PFSK-1 (cell line): Measurements from ENCODE around the gene TIMM17B.

Source experiments
- POLR2AphosphoS5 ChIP-seq: IDR thresholded peaks from 2 replicates; pipeline ENCODE4 v1.6.1; 2012; ENCODE audit warnings: low read depth, mild to moderate bottlenecking, control low read depth, low read length, moderate library complexity
- SIN3A ChIP-seq: IDR thresholded peaks from 2 replicates; pipeline ENCODE4 v1.6.1; 2012; ENCODE audit warnings: mild to moderate bottlenecking, low read length, moderate library complexity, borderline replicate concordance; ENCODE audit not compliant: insufficient read depth

DNA sequence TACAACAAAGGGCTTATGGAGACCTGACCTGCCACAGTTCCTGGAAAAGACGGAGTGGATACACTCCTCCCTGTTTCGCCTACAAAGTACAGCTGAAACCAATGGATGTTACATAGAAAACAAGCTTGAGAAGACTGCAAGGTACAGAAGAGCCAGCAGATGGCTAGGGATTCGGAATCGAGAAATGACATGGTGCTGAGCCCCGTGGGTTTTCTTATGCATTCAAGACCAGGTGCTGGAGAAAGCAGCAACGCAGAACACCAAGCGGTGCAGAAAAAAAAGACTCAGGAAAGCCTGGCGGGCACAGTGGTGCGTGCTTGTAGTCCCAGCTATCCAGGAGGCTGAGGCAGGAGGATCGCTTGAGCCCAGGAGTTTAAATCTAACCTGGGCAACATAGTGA lies 13.8 kb downstream of the TIMM17B start:
- TF ChIP-seq POLR2AphosphoS5 (no peak), SIN3A (no peak)
